Natural killer cell (primary cell): ENCODE data around the gene RPUSD3. TPM values are rescaled to one million over a fixed set of nuclear protein-coding genes. Genes with fewer than 3 reads are reported as not detected.
"Not testable (repeated sequence)": the region's sequence is repeated elsewhere in the genome, so short reads cannot be mapped to it uniquely, and the experiment has no call there.

Experiments
- ATAC-seq, 3 donors: fragments of 150-1000 bp in 2 of 3; fragments of 200-7000 bp in 1 of 3; cut with Tn5 transposase; 1 replicate in 1 of 3; 2 replicates in 2 of 3; pipeline ENCODE4 v1.10.0; 2021; ENCODE audit warnings: mild to moderate bottlenecking in 2 of 3, moderate library complexity in 2 of 3
- DNase-seq, 2 donors: peaks; one replicate each; pipeline versions ENCODE4 v3.0.0 to v3.0.0-alpha.2; 2013 to 2021; ENCODE audit warnings: mixed read lengths in 1 of 2
- H3K27ac ChIP-seq: one replicate; pipeline ENCODE4 v1.5.1; 2013; ENCODE audit warnings: mild to moderate bottlenecking, low read length
- H3K27me3 ChIP-seq: one replicate; pipeline ENCODE4 v1.6.1; 2013; ENCODE audit warnings: low read length; ENCODE audit not compliant: control insufficient read depth, insufficient read depth
- H3K36me3 ChIP-seq: one replicate; pipeline ENCODE4 v1.6.1; 2013; ENCODE audit warnings: low read length; ENCODE audit not compliant: control insufficient read depth, insufficient read depth
- H3K4me1 ChIP-seq: one replicate; pipeline ENCODE4 v1.6.1; 2013; ENCODE audit warnings: low read length; ENCODE audit not compliant: control insufficient read depth, insufficient read depth
- H3K4me3 ChIP-seq: one replicate; pipeline ENCODE4 v1.5.1; 2013; ENCODE audit warnings: low read length
- H3K9me3 ChIP-seq: one replicate; pipeline ENCODE4 v1.6.1; 2013; ENCODE audit warnings: low read length; ENCODE audit not compliant: control insufficient read depth, insufficient read depth
- H3K27ac Mint-ChIP-seq, 2 donors: one replicate each; pipeline ENCODE4 v1.8.0; 2022; ENCODE audit warnings: mild to moderate bottlenecking in 2 of 2, mixed read lengths in 2 of 2, moderate library complexity in 1 of 2
- H3K27me3 Mint-ChIP-seq, 2 donors: one replicate each; pipeline ENCODE4 v1.8.0; 2022; ENCODE audit warnings: low read depth in 2 of 2, mixed read lengths in 2 of 2
- H3K36me3 Mint-ChIP-seq: one replicate; pipeline ENCODE4 v1.8.0; 2022; ENCODE audit warnings: mixed read lengths
- H3K4me1 Mint-ChIP-seq, 2 donors: one replicate each; pipeline ENCODE4 v1.8.0; 2022; ENCODE audit warnings: mixed read lengths in 2 of 2
- H3K4me3 Mint-ChIP-seq: one replicate; pipeline ENCODE4 v1.8.0; 2022; ENCODE audit warnings: mild to moderate bottlenecking, moderate library complexity, mixed read lengths
- H3K9me3 Mint-ChIP-seq, 2 donors: one replicate each; pipeline ENCODE4 v1.8.0; 2022; ENCODE audit warnings: mixed read lengths in 2 of 2
- WGBS: methylation state at CpG from one replicate; pipeline ENCODE4 v1.1.7; 2013; ENCODE audit warnings: missing lambda C conversion rate; ENCODE audit not compliant: insufficient coverage; 5-methylcytosine and 5-hydroxymethylcytosine counted together
- intact Hi-C: fragments of 100-400 bp; cut with micrococcal nuclease; formaldehyde crosslinking; loops from one replicate; pipeline ENCODE4 v1.14.2; 2022
- total RNA-seq, 4 donors: library from RNA; stranded (reverse); fragments of 120-200 nt in 1 of 4; gene quantifications; one replicate each; pipeline versions ENCODE4 v1.2.3 to v1.2.4, GENCODE V29; 2013 to 2022
- TF ChIP-seq, protein P1 (sequence below): fragments of 200-600 bp; IDR thresholded peaks from one replicate; pipeline ENCODE4 v1.8.0; 2022; ENCODE audit warnings: antibody characterized with exemption

The RPUSD3 gene
- total RNA-seq, 3 donors from 2014 or later (not counting 1 experiment from before 2014, with no cell fraction given): 27.5 to 43.9 (median 30.9) TPM

DNA sequence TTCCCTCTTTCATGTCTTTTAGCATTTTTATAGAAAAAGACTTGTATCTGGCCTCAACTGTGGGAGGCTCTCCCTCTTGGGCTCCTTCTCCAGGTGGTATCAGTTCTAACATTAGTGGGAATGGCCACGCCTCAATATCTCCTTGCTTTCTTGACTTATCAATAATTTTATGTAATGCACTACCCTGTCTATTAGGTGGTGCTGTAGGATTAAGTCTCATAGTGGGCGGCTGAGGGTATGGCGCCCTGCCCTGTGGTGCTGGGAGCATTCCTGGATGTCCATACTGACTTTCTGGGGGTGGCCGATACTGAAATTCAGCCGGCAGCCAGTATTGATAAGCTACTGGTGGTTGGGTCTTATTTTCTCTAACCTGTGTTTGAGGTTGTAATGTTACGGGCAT, 8.7 kb upstream of the RPUSD3 start:
- no peak for ATAC-seq
- no peak for DNase-seq
- Mint-ChIP-seq H3K27me3 (no peaks in the 10 kb centered on the region), H3K4me3 (no peak overlapping the region), H3K27ac (peak overlapping the region in 1 of 2 donors; percentile 77), H3K4me1 (peaks cover 29 to 31% of the 10 kb centered on the region in 2 donors), H3K36me3 (no peaks in the 10 kb centered on the region), H3K9me3 (no peaks in the 10 kb centered on the region)
- TF ChIP-seq, protein P1, sequence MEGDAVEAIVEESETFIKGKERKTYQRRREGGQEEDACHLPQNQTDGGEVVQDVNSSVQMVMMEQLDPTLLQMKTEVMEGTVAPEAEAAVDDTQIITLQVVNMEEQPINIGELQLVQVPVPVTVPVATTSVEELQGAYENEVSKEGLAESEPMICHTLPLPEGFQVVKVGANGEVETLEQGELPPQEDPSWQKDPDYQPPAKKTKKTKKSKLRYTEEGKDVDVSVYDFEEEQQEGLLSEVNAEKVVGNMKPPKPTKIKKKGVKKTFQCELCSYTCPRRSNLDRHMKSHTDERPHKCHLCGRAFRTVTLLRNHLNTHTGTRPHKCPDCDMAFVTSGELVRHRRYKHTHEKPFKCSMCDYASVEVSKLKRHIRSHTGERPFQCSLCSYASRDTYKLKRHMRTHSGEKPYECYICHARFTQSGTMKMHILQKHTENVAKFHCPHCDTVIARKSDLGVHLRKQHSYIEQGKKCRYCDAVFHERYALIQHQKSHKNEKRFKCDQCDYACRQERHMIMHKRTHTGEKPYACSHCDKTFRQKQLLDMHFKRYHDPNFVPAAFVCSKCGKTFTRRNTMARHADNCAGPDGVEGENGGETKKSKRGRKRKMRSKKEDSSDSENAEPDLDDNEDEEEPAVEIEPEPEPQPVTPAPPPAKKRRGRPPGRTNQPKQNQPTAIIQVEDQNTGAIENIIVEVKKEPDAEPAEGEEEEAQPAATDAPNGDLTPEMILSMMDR: no peak
- Histone ChIP-seq H3K9me3 (no peaks in the 10 kb centered on the region), H3K4me3 (no peak overlapping the region), H3K36me3 (no peaks in the 10 kb centered on the region), H3K27ac (no peak overlapping the region), H3K27me3 (no peaks in the 10 kb centered on the region), H3K4me1 (peaks cover 18% of the 10 kb centered on the region)
- WGBS: 95% methylated on average over 6 of the region's 6 CpGs
- intact Hi-C loops: no loop called here

DNA sequence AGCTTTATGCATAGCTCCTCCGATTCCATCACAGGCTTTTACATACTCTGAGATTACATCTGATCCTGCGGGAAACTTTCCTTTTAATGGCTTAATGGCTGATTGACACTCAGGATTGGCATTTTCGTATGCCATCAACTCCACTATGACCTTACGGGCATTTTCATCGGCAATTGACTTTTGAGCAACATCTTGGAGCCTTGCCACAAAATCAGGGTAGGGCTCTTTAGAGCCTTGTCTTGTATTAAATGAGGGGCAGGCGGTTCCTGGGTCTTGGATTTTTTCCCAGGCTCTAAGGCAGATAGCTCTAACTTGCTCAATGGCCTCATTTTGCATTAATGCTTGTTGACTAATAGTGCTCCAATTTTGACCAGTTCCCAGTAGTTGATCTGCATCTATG, 8.1 kb upstream of the RPUSD3 start:
- intact Hi-C loops, H3K36me3 ChIP-seq, H3K9me3 ChIP-seq, H3K27me3 Mint-ChIP-seq, H3K27me3 ChIP-seq, H3K4me3 Mint-ChIP-seq, H3K27ac ChIP-seq, H3K36me3 Mint-ChIP-seq, DNase-seq, ATAC-seq, H3K9me3 Mint-ChIP-seq, H3K27ac Mint-ChIP-seq, H3K4me3 ChIP-seq: not testable (repeated sequence)
- 97% methylated on average over 6 of the region's 6 CpGs for WGBS
- peaks cover 18% of the 10 kb centered on the region for H3K4me1 ChIP-seq
- peaks cover 26 to 28% of the 10 kb centered on the region in 2 donors for H3K4me1 Mint-ChIP-seq

DNA sequence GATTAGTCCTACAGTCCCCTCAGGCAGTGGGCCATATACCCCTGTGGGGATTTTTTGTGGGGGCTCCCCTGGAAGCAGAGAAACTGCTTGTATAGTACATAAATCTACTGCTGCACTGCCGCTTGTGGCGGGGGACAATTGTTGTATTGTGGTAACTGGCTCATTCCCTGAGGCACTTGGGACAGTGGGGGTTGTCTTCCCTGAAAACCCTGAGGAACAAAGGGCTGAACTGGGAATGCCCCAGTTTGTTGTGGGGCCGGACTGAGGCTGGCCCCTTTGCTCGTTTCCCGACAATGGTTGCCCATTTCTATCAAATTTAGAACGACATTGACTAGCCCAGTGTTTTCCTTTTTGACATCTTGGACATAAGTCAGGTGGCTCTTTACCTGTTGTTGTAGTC, 7.6 kb upstream of the RPUSD3 start:
- H3K4me3 ChIP-seq, H3K27me3 Mint-ChIP-seq, H3K27ac ChIP-seq, intact Hi-C loops, H3K36me3 Mint-ChIP-seq, H3K9me3 Mint-ChIP-seq, H3K36me3 ChIP-seq, H3K27me3 ChIP-seq, ATAC-seq, H3K9me3 ChIP-seq, DNase-seq, H3K4me3 Mint-ChIP-seq, H3K27ac Mint-ChIP-seq: not testable (repeated sequence)
- H3K4me1 Mint-ChIP-seq: peaks cover 21 to 23% of the 10 kb centered on the region in 2 donors
- H3K4me1 ChIP-seq: peaks cover 13% of the 10 kb centered on the region
- 96% methylated on average over 6 of the region's 6 CpGs for WGBS

DNA sequence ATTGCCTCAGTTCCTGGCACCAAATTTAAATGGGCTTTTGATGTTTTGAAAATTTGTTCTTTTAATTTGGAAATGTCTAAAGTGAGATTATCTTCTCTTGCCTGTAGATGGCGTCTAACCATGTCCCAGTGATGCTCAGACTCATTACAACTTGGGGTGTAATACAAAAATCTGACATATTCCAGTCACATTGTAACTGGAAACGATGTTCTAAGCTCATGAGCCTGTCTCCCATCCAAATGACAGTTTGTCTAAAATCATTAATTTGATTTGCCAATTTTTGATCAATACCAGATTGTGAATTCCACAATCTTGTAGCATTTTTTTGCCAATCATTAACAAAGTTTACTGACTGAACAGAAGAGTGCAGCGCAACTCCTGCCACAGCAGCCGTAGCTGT, 5.1 kb upstream of the RPUSD3 start:
- H3K4me3 Mint-ChIP-seq: not testable (repeated sequence)
- H3K27ac Mint-ChIP-seq: peak overlapping the region; percentile 35 to 56

DNA sequence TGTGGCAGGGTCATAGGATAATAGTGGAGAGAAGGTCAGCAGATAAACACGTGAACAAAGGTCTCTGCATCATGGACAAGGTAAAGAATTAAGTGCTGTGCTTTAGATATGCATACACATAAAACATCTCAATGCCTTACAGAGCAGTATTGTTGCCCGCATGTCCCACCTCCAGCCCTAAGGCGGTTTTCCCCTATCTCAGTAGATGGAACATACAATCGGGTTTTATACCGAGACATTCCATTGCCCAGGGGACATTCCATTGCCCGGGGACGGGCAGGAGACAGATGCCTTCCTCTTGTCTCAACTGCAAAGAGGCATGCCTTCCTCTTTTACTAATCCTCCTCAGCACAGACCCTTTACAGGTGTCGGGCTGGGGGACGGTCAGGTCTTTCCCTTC, 4.1 kb upstream of the RPUSD3 start:
- not testable (repeated sequence) for DNase-seq, ATAC-seq, H3K36me3 Mint-ChIP-seq, H3K9me3 Mint-ChIP-seq, H3K27ac ChIP-seq, H3K27ac Mint-ChIP-seq, H3K27me3 Mint-ChIP-seq, H3K27me3 ChIP-seq, H3K9me3 ChIP-seq, H3K4me3 Mint-ChIP-seq, H3K4me3 ChIP-seq, H3K36me3 ChIP-seq
- 80% methylated on average over 5 of the region's 9 CpGs for WGBS
- H3K4me1 Mint-ChIP-seq: peaks cover 12 to 14% of the 10 kb centered on the region in 2 donors
- intact Hi-C loops: loop anchor here (5.0 kb wide), 1 partner anchor 84 kb away; the partner anchor contains the start of gene CRELD1
- peaks cover 15% of the 10 kb centered on the region for H3K4me1 ChIP-seq

More for the DNA sequence above, 5.1 kb upstream of the RPUSD3 start:
- 46% methylated on average over 4 of the region's 4 CpGs for WGBS
- peaks cover 15% of the 10 kb centered on the region in 2 donors for H3K4me1 Mint-ChIP-seq
- intact Hi-C loops: loop anchor here (5.0 kb wide), 1 partner anchor 83 kb away; the partner anchor contains the start of gene CRELD1
- H3K27me3 ChIP-seq, H3K9me3 ChIP-seq, ATAC-seq, H3K4me1 ChIP-seq, H3K27me3 Mint-ChIP-seq, H3K4me3 ChIP-seq, H3K36me3 Mint-ChIP-seq, H3K36me3 ChIP-seq, H3K9me3 Mint-ChIP-seq, H3K27ac ChIP-seq: not testable (repeated sequence)
- TF ChIP-seq, protein P1: peak; percentile 68
- DNase-seq: peak in 1 of 2 donors; percentile 62
